Sigmoid colon (tissue), 4 donors: ENCODE data around the gene OTOR.

ENCODE experiments used
- EP300 ChIP-seq, 4 donors: sonication (generic); formaldehyde crosslinking; IDR thresholded peaks; one replicate each; pipeline ENCODE4 v1.6.1; 2017; ENCODE audit warnings: antibody characterized with exemption in 4 of 4
- POLR2A ChIP-seq, 2 donors: fragments of 450-650 bp; IDR thresholded peaks; one replicate each; pipeline ENCODE4 v1.6.1; 2016; ENCODE audit warnings: antibody characterized with exemption in 2 of 2, mild to moderate bottlenecking in 2 of 2, moderate library complexity in 2 of 2
- POLR2AphosphoS5 ChIP-seq, 4 donors: sonication (generic); formaldehyde crosslinking; IDR thresholded peaks; one replicate each; pipeline ENCODE4 v1.6.1; 2017; ENCODE audit warnings: antibody characterized with exemption in 4 of 4

- TF ChIP-seq POLR2A (IDR thresholded peaks at IDR 0.05) (no peak), EP300 (IDR thresholded peaks at IDR 0.05) (no peak), POLR2AphosphoS5 (IDR thresholded peaks at IDR 0.05) (no peak)
Measured at GRCh38 chr20:16709017-16709416, 39.1 kb upstream of the OTOR start.
